OCI-LY3 (cell line): Measurements from ENCODE around the gene SH3BP2.

ENCODE experiments used
- CTCF ChIP-seq: fragments of 200-600, 300-600 bp; sonication (generic); IDR thresholded peaks from 2 replicates; pipeline ENCODE4 v1.5.1; 2014; ENCODE audit warnings: antibody characterized with exemption, low read length, low read depth
- EZH2phosphoT487 ChIP-seq: fragments of 200-600 bp; shearing (Covaris generic); IDR thresholded peaks from 2 replicates; pipeline ENCODE4 v1.6.1; 2018; ENCODE audit warnings: antibody characterized with exemption, mixed run types, low read depth

GRCh38 chr4:2875556-2875955 lies 82.7 kb downstream of the SH3BP2 start:
- TF ChIP-seq CTCF (no peak), EZH2phosphoT487 (no peak)
